CD4-positive, alpha-beta memory T cell (primary cell): ENCODE measurements around the gene PKN1. TPM values are rescaled to one million over a fixed set of nuclear protein-coding genes. Genes with fewer than 3 reads are reported as not detected.

ENCODE experiments used
- CTCF ChIA-PET: fragments of 350-600 bp; sonication (Branson Sonifier 250); formaldehyde crosslinking; loops from one replicate; lab custom pipeline; 2021; ENCODE audit warnings: inconsistent platforms; ENCODE audit not compliant: partially characterized antibody; lab: Charles Lee
- POLR2A ChIA-PET: fragments of 350-600 bp; sonication (Branson Sonifier 250); formaldehyde crosslinking; loops from one replicate; lab custom pipeline; 2021; ENCODE audit not compliant: partially characterized antibody; lab: Charles Lee
- DNase-seq, 5 donors: peaks; one replicate each; pipeline versions ENCODE4 v3.0.0 to v3.0.0-alpha.2; 2020 to 2022; ENCODE audit warnings: mixed read lengths in 1 of 5
- H3K27ac ChIP-seq: one replicate; pipeline ENCODE4 v1.7.0; 2013; ENCODE audit warnings: low read depth, low read length
- H3K27me3 ChIP-seq: 2 replicates; pipeline ENCODE4 v1.7.0; 2013; ENCODE audit warnings: mild to moderate bottlenecking, low read length, moderate library complexity; ENCODE audit not compliant: insufficient read depth
- H3K36me3 ChIP-seq: 2 replicates; pipeline ENCODE4 v1.7.0; 2013; ENCODE audit warnings: mild to moderate bottlenecking, low read length, moderate library complexity; ENCODE audit not compliant: insufficient read depth
- H3K4me1 ChIP-seq: 2 replicates; pipeline ENCODE4 v1.7.0; 2013; ENCODE audit warnings: mild to moderate bottlenecking, low read length, moderate library complexity; ENCODE audit not compliant: insufficient read depth
- H3K4me3 ChIP-seq, 2 donors: one replicate each; pipeline ENCODE4 v1.7.0; 2013; ENCODE audit warnings: low read length in 2 of 2, mild to moderate bottlenecking in 1 of 2
- H3K9me3 ChIP-seq, 2 donors: one replicate each; pipeline ENCODE4 v1.7.0; 2013; ENCODE audit warnings: low read length in 2 of 2, control low read depth in 1 of 2; ENCODE audit not compliant: control insufficient read depth in 1 of 2
- H3K27ac Mint-ChIP-seq, 7 donors: one replicate each; pipeline ENCODE4 v1.8.0; 2020 to 2021; ENCODE audit warnings: mixed read lengths in 7 of 7, mild to moderate bottlenecking in 6 of 7, inconsistent platforms in 3 of 7, moderate library complexity in 3 of 7
- H3K27me3 Mint-ChIP-seq, 2 donors: one replicate each; pipeline ENCODE4 v1.8.0; 2020 to 2021; ENCODE audit warnings: mixed read lengths in 2 of 2
- H3K36me3 Mint-ChIP-seq, 2 donors: one replicate each; pipeline ENCODE4 v1.8.0; 2020 to 2021; ENCODE audit warnings: mixed read lengths in 2 of 2, inconsistent platforms in 1 of 2, mild to moderate bottlenecking in 1 of 2
- H3K4me1 Mint-ChIP-seq, 4 donors: one replicate each; pipeline ENCODE4 v1.8.0; 2020 to 2021; ENCODE audit warnings: mixed read lengths in 4 of 4, mild to moderate bottlenecking in 1 of 4
- H3K4me3 Mint-ChIP-seq, 8 donors: one replicate each; pipeline ENCODE4 v1.8.0; 2020 to 2021; ENCODE audit warnings: mixed read lengths in 8 of 8, mild to moderate bottlenecking in 7 of 8, moderate library complexity in 6 of 8, inconsistent platforms in 3 of 8
- H3K9me3 Mint-ChIP-seq, 8 donors: one replicate each; pipeline ENCODE4 v1.8.0; 2020 to 2021; ENCODE audit warnings: mixed read lengths in 8 of 8, mild to moderate bottlenecking in 5 of 8, inconsistent platforms in 3 of 8, moderate library complexity in 1 of 8
- intact Hi-C: fragments of 100-400 bp; cut with micrococcal nuclease; formaldehyde crosslinking; loops from one replicate; pipeline ENCODE4 v1.15.1; 2023
- polyA plus RNA-seq, 2 donors: library from polyadenylated mRNA; unstranded; fragments of 300-500 nt; fragmentation: Illumina TruSeq; gene quantifications; one replicate each; pipeline ENCODE4 v1.2.3, GENCODE V29; 2021
- total RNA-seq, 2 experiments: library from RNA; stranded (reverse); gene quantifications; one replicate each; pipeline ENCODE4 v1.2.3, GENCODE V29; 2021

Gene PKN1
- total and polyA plus RNA-seq, 4 experiments from 2014 or later, result 41.5 to 205 (median 138) TPM

DNA sequence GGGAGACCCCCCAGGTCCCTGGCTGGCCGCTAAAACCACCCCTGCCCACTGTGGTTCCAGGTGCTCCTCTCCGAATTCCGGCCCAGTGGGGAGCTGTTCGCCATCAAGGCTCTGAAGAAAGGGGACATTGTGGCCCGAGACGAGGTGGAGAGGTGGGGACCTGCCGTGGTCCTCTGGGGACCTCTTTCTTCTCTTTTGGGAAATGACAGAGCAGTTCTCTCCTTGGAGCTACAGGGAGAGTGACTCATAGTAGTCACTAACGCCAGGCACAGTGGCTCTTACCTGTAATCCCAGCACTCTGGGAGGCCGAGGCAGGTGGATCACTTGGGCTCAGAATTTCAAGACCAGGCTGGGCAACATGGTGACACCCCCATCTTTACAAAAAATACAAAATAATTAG, 34.7 kb downstream of the PKN1 start:
- Mint-ChIP-seq H3K36me3 (peaks cover 22 to 53% of the 10 kb centered on the region in 2 donors), H3K9me3 (no peaks in the 10 kb centered on the region), H3K27me3 (peaks cover under 1 to 3% of the 10 kb centered on the region in 2 donors), H3K27ac (peak overlapping the region in 1 of 7 donors; percentile 53), H3K4me1 (peaks cover 0 to 7% (median 4%) of the 10 kb centered on the region in 4 donors), H3K4me3 (no peak overlapping the region)
- peaks cover 2% of the 10 kb centered on the region for H3K27me3 ChIP-seq
- peaks cover 52% of the 10 kb centered on the region for H3K36me3 ChIP-seq
- H3K27ac ChIP-seq, result no peak overlapping the region
- CTCF ChIA-PET, result interaction anchor here (0.8 to 2.8 kb wide), 7 partner anchors 8 to 331 kb away, joined by 3 to 23 read pairs (median 4); partner anchors contain the start of gene ASF1B
- H3K4me1 ChIP-seq, result peaks cover 12% of the 10 kb centered on the region
- intact Hi-C loops, result no loop called here
- no peaks in the 10 kb centered on the region for H3K9me3 ChIP-seq
- DNase-seq, result no peak
- POLR2A ChIA-PET, result no interaction called here
- no peak overlapping the region for H3K4me3 ChIP-seq

DNA sequence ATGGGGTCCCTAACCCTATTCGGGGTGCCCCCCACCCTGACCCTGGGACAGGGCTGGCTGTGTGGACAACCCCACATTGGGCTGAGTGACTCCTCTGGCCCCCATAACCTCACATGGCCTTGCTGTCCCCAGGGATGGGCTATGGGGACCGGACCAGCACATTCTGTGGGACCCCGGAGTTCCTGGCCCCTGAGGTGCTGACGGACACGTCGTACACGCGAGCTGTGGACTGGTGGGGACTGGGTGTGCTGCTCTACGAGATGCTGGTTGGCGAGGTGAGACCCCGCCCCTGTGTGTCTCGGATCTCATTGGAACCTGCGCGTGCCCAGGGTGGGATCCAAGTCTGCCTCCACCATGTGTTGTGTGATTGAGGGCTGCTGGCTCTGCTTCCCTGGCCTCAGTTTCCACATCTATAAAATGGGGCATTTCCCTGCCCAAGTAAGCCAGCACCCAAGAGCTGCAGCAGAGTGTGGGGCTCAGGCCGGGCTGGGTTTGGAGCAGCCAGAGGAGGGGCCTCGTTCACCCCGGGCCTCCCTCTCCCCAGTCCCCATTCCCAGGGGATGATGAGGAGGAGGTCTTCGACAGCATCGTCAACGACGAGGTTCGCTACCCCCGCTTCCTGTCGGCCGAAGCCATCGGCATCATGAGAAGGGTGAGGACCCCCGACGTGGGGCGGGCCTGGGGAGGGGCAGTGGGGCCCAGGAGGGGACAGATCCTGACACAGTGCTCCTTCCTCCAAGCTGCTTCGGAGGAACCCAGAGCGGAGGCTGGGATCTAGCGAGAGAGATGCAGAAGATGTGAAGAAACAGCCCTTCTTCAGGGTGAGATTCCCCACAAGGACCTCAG, 37.1 kb downstream of the PKN1 start:
- H3K27ac ChIP-seq, result no peak overlapping the region

DNA sequence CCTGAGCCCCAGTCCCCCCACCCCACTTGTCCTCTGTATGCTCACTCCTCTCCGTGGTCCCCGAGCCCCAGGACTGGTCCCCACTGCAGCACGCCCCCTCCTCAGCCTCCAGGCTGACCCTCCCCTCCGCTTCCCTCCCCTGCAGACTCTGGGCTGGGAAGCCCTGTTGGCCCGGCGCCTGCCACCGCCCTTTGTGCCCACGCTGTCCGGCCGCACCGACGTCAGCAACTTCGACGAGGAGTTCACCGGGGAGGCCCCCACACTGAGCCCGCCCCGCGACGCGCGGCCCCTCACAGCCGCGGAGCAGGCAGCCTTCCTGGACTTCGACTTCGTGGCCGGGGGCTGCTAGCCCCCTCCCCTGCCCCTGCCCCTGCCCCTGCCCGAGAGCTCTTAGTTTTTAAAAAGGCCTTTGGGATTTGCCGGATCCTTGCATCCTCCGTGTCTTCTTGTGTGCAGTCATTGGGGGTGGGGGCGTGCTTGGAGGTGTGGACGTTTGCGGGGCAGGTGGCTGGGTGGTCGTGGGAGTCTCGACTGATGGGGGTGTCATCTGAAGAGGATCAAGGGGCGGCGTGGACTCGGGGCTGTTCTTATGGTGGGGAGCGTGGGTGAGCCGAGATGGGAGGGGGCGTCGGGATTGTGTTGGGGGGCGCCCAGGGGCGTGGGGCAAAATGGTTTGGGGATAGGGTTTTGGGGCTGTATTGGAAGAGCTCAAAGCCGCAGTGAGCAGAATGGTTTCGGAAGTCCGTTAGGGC, 38.5 kb downstream of the PKN1 start:
- peaks cover 14% of the 10 kb centered on the region for H3K27me3 ChIP-seq
- ChIA-PET CTCF (interaction anchor here (1.0 to 2.6 kb wide), 16 partner anchors 9 to 592 kb away, joined by 3 to 28 read pairs (median 4); partner anchors contain the start of genes ASF1B, DDX39A and PKN1), POLR2A (interaction anchor here (0.9 to 2.6 kb wide), 9 partner anchors 9 to 58 kb away, joined by 3 to 17 read pairs (median 6); partner anchors contain the start of genes DDX39A, DNAJB1, PKN1 and TECR)
- Mint-ChIP-seq H3K27me3 (peaks cover 7 to 19% of the 10 kb centered on the region in 2 donors), H3K36me3 (peaks cover 18 to 31% of the 10 kb centered on the region in 2 donors), H3K27ac (no peak overlapping the region), H3K4me3 (peak overlapping the region in 2 of 8 donors; percentile 41 to 52), H3K9me3 (no peaks in the 10 kb centered on the region), H3K4me1 (peaks cover 13 to 33% (median 23%) of the 10 kb centered on the region in 4 donors)
- no peak overlapping the region for H3K4me3 ChIP-seq
- intact Hi-C loops, result loop anchor here (1.0 to 5.0 kb wide), 3 partner anchors 39 to 110 kb away; partner anchors contain the start of gene DDX39A
- no peak overlapping the region for H3K27ac ChIP-seq
- DNase-seq, result no peak
- H3K4me1 ChIP-seq, result peaks cover 36% of the 10 kb centered on the region
- peaks cover 28% of the 10 kb centered on the region for H3K36me3 ChIP-seq
- no peaks in the 10 kb centered on the region for H3K9me3 ChIP-seq

More for the DNA sequence above, 37.1 kb downstream of the PKN1 start:
- Histone ChIP-seq H3K4me3 (no peak overlapping the region), H3K27me3 (peaks cover 14% of the 10 kb centered on the region), H3K4me1 (peaks cover 26% of the 10 kb centered on the region), H3K9me3 (no peaks in the 10 kb centered on the region), H3K36me3 (peaks cover 34% of the 10 kb centered on the region)
- ChIA-PET POLR2A (no interaction called here), CTCF (interaction anchor here (0.6 to 1.1 kb wide), 2 partner anchors 86 to 108 kb away, joined by 3 read pairs; no protein-coding TSS in a partner anchor)
- no peak for DNase-seq
- Mint-ChIP-seq H3K4me1 (peaks cover 9 to 20% (median 14%) of the 10 kb centered on the region in 4 donors), H3K36me3 (peaks cover 15 to 34% of the 10 kb centered on the region in 2 donors), H3K27ac (no peak overlapping the region), H3K9me3 (no peaks in the 10 kb centered on the region), H3K4me3 (peak overlapping the region in 1 of 8 donors; percentile 42), H3K27me3 (peaks cover 7 to 13% of the 10 kb centered on the region in 2 donors)
- intact Hi-C loops, result loop anchor here (5.0 kb wide), 1 partner anchor 53 kb away; the partner anchor contains the start of gene DDX39A

DNA sequence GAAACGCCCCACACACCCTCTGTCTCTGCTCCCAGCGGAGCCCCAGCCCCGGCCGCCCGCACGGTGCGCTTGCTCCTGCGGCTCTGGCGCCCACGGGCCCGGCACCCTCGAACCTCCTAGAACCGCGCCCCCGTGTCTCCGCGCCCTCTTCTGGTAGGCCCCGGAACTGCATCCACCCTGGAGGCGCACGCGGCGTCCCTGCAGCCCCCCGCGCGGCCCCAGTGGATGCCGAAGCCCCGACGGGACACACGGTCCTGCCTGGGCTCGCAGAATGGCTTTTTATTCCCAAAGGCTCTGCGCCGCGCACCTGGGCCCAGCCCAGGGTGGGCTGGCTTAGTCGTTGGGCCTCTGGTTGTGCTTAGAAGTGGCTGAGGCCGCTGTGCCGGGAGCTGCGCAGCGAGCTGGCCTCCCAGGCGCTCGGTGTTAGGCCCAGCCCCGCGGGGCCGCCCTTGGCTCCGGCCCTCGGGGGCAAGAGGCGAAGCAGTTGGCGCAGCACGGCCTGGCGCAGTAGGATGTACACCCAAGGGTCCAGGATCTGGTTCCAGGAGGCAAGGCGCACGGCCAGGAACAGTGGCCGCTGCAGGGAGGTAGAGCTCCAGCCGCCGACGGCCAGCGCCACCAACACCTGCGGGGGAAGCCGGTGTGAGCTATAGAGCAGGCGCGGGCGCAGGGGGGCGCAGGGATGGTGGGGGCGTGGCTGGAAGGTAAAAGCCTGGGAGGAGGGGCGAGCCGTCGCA, 39.3 kb downstream of the PKN1 start:
- Mint-ChIP-seq H3K4me3 (peak overlapping the region in 7 of 8 donors; percentile 25 to 76 (median 61)), H3K27ac (no peak overlapping the region), H3K36me3 (peaks cover 21 to 33% of the 10 kb centered on the region in 2 donors), H3K27me3 (peaks cover 7 to 20% of the 10 kb centered on the region in 2 donors), H3K4me1 (peaks cover 14 to 35% (median 25%) of the 10 kb centered on the region in 4 donors), H3K9me3 (no peaks in the 10 kb centered on the region)
- ChIA-PET CTCF (interaction anchor here (0.7 to 2.6 kb wide), 21 partner anchors 8 to 593 kb away, joined by 3 to 28 read pairs (median 4); partner anchors contain the start of genes ADGRE5, ASF1B, DDX39A and PKN1), POLR2A (interaction anchor here (0.8 to 2.6 kb wide), 13 partner anchors 8 to 443 kb away, joined by 3 to 17 read pairs (median 5); partner anchors contain the start of genes ADGRE5, ASF1B, DDX39A and DNAJB1)
- Histone ChIP-seq H3K4me1 (peaks cover 36% of the 10 kb centered on the region), H3K4me3 (peak overlapping the region in 1 of 2 donors; percentile 19), H3K27ac (no peak overlapping the region), H3K9me3 (no peaks in the 10 kb centered on the region), H3K27me3 (peaks cover 14% of the 10 kb centered on the region), H3K36me3 (peaks cover 24% of the 10 kb centered on the region)
- DNase-seq, result peak; percentile 78 to 84 (median 79)
- intact Hi-C loops, result loop anchor here (1.0 to 5.0 kb wide), 3 partner anchors 40 to 111 kb away; partner anchors contain the start of gene DDX39A

DNA sequence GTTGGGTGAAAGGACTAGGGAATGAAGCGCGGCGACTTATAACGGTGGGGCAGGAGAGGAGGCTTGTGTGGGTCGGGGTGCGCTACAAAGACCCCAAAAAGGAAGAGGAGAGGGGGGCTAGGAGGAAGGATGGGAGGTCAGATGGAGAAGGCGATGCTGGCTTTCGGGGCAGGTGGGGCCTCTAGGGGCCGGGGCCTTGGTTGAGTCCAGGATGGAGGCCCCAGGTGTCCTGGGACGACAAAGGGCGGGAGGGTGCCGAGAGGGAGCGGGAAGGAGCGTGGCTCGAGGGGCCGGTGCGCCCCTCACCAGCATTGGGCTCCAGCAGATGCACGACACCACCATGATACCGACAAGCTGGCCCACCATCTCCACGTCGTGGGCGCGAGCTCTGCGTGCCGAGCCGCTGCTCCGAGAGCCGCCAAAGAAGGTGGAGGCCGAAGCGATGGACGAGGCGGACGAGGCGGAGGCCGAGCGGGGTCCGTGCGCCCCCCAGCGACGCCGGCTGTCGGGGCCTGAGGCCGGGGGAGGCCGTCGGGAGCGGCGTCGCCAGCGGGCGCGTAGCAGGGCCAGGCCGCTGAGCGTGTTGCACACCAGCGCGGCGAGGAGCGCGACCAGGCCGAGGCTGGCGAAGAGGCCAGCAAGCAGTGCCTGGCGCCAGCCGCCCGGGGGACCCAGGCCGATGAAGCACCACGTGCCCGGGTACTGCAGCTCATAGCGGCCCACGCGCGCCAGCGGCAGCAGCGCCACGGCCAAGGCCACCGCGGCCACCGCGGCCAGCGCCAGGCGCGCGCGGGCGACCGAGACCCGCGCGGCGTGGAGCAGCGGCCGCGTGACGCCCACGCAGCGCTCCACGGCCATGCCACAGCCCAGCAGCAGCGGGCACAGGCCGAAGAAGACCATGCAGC, 40.2 kb downstream of the PKN1 start:
- Histone ChIP-seq H3K4me3 (no peak overlapping the region), H3K36me3 (peaks cover 23% of the 10 kb centered on the region), H3K27me3 (peaks cover 14% of the 10 kb centered on the region), H3K4me1 (peaks cover 36% of the 10 kb centered on the region), H3K9me3 (no peaks in the 10 kb centered on the region), H3K27ac (no peak overlapping the region)
- Mint-ChIP-seq H3K4me1 (peaks cover 14 to 35% (median 25%) of the 10 kb centered on the region in 4 donors), H3K36me3 (peaks cover 17 to 28% of the 10 kb centered on the region in 2 donors), H3K27me3 (peaks cover 7 to 20% of the 10 kb centered on the region in 2 donors), H3K4me3 (peak overlapping the region; percentile 1 to 76 (median 54)), H3K27ac (peak overlapping the region in 2 of 7 donors; percentile 37 to 69), H3K9me3 (no peaks in the 10 kb centered on the region)
- ChIA-PET POLR2A (interaction anchor here (0.8 to 2.6 kb wide), 12 partner anchors 7 to 444 kb away, joined by 3 to 17 read pairs (median 5); partner anchors contain the start of genes ADGRE5, ASF1B, DDX39A and DNAJB1), CTCF (interaction anchor here (0.7 to 2.6 kb wide), 16 partner anchors 7 to 594 kb away, joined by 3 to 28 read pairs (median 4); partner anchors contain the start of genes ADGRE5, ASF1B and PKN1)
- intact Hi-C loops, result loop anchor here (5.0 kb wide), 1 partner anchor 56 kb away; the partner anchor contains the start of gene DDX39A
- DNase-seq, result peak in 1 of 5 donors; percentile 38
